ENCODE results near the gene UQCR11. TPM values are rescaled to one million over a fixed set of nuclear protein-coding genes. Genes with fewer than 3 reads are reported as not detected.
"Not testable (repeated sequence)": the region's sequence is repeated elsewhere in the genome, so short reads cannot be mapped to it uniquely, and the experiment has no call there.

UQCR11 gene
- 117 TPM for polyA plus RNA-seq (ENCODE audit: insufficient read length)

DNA sequence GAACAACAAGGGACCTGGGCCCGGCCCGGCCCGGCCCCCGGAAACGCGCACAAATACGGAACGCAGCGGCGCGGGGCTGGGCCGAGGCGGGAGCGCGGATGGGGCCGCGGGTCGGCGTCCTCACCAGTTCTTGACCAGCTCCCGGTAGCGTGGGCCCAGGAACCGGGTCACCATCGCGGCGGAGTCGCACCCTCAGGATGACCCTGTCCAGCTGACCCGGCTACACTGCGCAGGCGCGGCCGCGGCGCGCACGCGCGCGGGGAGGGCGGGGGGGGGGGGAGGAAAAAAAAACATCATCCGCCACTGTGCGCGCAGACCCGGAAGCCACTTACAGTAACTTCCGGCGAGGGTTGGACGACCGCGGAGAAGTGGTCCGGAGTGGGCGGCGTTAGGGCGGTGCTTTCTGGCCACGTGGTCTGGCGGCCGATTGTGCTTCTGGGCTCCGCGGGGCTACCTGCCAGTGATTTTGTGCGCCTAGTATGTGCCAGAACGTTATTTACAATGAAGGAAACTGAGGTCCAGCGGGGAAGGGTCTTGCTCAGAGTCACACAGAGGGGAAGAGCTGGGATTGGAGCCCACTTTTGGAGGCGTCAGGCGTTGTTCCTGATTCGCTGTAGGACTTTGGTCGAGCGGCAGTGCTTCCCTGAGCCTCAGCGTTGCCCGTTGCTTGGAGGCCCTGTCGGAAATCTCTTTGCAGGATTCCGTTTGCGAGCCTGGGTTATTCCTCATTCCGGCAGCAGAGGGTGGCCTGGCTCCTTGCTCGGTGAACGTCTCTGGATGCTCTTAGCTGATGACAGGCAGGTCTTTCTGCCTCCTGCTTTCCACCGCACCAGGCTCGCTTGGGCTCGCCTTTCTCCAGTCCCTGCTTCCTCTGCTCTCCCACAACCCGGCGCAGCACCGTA is at the start of gene UQCR11:
Gene UQCR11 (minus strand): TSS at position 227 of the 902 bp plus-strand sequence. CDS start 53 bp downstream, at position 174.
- peak; percentile 91 for DNase-seq (ENCODE audit: low read depth)

DNA sequence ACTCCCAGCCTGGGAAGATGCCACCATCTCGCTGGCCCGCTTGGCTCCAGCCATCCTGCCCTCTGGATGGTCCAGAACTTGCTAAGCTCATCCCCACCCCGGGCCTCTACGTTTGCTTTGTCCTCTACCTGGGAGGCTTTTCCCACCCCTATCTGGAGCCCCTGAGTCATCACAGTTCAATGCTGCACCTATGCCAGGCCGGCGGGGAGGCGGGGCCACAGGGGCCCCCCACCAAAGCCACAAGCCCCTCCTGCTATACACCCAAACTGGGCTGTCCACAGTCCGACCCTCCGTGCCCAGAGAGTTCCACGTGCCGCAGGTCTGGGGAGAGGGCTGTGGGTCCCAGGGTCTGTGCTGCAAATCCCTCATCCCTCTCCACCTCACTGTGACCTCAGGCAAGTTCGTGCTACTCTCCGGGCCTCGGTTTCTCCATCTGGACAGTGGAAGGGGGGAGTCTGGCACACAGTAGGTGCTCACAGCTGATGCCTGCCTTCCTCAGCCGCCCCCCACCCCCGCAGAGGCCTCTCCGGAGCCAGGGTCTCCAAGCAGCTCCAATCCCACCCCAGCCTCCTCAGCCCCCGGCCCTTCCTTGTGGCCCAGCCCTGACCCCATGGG is 49.0 kb upstream of the UQCR11 start:
- DNase-seq (ENCODE audit: low read depth): no peak

DNA sequence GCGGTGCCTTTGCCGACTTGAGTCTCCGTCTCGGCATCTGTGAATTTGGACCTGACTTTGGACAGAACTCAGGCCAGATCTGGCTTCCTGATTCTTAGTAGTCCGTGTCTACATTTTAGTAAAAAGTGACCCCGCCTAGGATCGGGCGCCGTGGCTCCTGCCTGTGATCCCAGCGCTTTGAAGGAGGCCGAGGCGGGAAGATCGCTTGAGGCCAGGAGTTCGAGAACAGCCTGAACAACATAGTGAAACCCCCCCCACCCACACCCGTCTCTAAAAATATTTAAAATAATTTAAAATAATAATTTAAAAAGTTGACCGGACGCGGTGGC is 48.0 kb upstream of the UQCR11 start:
- no peak for DNase-seq (ENCODE audit: low read depth)

DNA sequence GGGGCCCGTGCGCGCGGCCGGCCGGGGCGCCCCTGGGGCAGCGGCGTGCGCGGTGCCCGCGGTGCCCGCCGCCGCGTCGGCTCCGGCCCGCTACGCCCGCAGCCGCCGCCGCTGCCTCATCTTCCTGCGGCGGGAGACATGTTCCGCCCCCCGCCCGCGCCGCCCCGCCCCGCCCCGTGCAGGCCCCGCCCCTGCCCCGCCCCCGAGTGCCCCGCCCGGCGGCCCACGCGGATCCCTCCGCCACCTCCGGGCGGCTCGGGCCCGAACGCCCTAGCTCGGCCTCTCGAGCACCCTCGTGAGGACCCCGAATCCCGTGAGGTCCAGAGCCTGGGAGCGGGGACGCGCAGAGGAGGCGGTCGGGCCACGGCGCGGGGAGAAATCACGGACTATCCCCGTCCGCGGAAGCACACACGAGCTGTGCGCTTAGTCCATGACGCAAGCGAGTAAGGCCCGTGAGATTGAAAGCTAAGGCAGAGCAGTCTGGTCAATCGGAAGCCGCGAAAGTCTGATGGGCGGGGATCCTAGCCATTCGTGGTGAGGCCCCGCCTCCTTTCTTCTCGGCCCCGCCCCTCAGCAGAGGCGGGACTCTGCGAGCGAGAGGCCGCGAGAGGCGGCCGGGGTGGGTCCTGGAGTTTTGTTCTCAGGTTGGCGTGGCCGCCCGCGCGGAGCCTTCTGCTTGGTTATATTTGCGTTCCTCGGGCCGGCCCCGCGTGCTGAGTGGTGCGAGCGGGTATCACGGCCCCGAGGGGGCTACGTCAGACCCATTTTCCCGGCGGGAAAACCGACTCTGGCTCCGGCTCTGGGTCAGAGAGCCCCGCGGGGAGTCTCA is 47.4 kb upstream of the UQCR11 start, which contains the start of gene TCF3:
Gene TCF3 (minus strand): TSS at position 145 of the 829 bp plus-strand sequence. CDS start 2,367 bp downstream, outside the sequence.
- peak; percentile 95 for DNase-seq (ENCODE audit: low read depth)

DNA sequence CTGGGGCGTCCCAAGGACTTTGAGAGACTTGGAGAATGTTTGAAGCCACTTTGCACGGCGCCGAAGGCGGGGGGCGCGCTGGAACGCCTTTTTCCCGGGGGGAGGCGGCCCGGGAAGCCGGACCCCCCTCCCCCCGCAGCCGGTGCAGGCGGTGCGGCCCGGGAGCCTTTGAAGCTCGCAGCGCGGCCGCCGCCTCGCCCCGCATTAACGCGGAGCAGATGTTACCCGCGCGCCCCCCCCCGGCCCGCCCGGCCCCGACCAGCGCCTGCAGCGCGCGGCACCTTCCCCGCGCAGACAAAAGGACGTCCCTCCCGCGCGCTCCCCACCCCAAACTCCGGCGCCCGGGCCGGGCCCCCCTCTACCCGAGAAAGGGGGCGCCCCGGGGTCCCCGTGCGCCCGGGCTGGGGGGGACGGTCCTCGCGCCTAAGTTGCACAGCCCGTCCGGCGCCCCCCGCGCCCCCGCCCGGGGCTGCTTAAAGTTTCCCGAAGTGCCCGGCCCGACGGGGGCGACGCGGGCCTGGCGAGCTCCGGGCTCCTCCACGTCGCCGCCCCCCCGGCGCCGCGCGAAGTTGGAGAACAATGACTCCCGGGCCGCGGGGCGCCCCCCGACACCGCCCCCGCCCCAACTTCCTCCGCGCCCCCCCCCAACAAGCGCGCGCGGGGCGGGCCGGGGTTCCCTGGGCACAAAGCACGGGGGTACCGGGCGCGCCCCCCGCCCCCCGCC is 46.5 kb upstream of the UQCR11 start:
- no peak for DNase-seq (ENCODE audit: low read depth)

DNA sequence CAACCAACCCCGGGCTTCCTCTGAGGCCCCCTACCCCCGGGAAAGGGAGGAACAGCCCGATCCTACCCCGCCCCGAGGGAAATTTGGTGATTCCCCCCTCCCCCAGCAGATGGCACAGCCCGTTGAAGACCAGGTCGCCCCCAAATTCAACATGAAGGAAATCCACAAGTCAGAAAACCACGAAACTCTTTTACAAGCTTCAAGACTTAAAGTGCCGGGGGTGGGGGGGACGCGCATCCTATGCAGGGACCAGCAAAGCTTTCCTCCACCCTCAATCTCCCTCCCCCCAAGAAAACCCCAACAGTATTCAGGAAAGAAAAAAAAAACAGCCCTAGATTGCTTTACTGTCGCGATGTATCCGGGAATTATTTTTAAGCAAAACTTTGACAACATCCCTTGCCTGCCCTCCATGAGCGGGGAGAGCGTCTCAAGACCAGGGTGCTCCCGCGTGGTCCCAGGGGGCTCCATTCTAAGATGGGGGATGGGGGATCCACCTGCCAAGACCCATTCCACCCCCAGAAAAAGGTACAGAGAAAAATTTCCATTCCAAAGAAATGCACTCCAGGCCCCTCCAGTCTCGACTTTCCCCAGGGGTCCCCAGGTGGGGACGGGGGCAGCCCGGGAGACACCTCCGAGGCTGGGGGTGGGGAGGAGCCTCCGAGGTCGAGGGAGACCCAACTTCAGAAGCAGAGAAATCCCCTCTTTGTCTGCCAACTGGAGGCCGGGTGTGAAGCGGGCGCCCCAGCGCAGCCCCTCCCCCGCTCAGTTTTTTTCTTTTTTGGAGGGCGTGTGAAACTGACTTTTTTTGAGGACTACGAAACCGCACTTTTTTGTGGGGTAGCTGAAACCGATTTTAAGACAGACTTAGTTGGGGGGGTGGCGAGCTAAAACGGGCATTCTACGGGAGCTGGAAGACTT is 45.6 kb upstream of the UQCR11 start:
- DNase-seq (ENCODE audit: low read depth): no peak

DNA sequence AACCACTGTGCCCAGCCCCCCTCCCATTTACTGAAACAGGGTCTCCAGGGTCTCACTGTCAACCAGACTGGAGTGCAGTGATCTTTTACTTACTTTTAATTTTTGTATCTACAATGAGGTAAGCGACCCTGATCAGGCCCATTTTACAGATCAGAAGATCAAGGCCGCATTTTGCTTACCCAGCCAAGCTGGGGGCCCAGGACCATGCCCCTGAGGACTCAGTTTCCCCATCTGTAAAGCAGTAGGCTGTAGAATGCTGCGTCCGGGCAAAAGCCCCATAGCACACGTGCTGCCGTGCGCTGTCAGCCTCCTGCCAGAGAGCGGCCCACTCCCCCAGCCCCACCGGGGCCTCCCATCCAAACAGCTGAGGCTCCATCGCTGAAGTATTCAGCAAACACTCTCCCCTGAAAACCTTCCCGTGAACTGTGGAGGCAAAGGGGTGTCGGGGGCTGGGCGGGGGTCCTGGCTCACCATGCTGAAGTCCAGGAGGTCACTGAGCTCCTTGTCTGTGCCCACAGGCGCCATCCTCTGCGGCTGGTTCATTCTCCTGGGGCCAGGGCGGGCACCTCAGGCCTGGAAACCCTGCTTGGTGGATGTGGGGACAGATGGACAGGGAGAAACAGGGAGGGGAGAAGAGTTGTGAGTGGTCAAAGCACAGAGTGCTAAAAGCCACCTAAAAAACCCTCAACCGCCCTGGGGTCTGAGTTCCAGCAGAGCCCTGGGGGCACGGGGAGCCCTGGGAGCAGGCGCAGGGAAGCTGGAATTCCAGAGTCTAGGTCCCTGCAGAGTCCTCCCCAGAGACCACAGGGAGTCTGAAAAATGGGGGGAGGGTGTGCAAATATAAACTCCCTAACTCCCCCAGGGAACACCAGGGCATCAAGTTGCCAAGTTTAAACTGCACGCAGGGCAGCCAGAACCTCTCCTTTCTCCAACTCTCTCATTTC is 44.7 kb upstream of the UQCR11 start:
- no peak for DNase-seq (ENCODE audit: low read depth)

DNA sequence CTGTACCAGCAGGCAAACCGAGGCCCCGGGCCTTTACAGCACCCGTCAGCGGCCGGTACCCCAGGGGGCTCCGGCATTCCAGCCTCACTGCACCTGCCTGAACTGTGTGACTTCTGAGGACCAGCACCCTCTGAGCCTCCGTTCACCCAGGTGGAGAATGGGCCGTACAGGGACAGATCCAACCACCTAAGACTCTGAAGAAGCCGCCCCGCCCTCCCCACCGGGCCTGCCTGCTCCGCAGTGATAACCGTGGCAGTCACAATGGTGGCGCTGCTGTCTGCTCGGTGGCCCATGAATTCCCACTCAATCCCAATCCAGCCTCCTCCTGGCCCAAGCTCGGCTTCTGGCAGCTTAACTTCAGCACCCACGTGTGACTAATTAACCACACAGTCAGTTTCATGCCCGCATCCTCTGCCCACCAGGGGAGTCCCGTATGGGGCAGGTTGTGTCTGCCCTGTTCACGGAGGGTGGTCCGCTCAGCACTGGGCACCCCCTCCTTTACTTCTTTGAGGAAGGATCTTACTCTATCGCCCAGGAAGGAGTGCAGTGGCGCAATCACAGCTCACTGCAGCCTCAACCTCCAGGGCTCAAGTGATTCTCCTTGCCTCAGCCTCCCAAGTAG is 43.8 kb upstream of the UQCR11 start:
- DNase-seq (ENCODE audit: low read depth): no peak

DNA sequence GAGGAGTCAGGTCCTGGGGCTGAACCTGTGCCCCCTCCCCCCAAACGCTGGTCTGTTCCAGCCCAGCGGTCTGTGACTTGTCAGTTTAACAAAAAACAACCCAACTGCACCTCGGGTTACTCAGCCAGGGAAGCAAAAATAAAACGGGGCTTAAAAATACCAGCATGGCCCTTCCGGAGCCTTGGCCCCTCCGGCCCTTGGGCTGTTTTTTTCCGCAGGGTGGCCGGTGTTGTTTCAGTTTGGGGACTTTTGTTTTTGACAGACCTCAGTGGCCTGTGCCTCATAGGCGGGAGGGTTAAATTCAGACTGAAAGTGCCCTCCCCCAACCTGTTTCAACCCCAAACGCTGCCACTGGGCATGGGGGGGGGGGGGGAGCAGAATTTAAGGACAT is 43.2 kb upstream of the UQCR11 start:
- DNase-seq (ENCODE audit: low read depth): no peak

DNA sequence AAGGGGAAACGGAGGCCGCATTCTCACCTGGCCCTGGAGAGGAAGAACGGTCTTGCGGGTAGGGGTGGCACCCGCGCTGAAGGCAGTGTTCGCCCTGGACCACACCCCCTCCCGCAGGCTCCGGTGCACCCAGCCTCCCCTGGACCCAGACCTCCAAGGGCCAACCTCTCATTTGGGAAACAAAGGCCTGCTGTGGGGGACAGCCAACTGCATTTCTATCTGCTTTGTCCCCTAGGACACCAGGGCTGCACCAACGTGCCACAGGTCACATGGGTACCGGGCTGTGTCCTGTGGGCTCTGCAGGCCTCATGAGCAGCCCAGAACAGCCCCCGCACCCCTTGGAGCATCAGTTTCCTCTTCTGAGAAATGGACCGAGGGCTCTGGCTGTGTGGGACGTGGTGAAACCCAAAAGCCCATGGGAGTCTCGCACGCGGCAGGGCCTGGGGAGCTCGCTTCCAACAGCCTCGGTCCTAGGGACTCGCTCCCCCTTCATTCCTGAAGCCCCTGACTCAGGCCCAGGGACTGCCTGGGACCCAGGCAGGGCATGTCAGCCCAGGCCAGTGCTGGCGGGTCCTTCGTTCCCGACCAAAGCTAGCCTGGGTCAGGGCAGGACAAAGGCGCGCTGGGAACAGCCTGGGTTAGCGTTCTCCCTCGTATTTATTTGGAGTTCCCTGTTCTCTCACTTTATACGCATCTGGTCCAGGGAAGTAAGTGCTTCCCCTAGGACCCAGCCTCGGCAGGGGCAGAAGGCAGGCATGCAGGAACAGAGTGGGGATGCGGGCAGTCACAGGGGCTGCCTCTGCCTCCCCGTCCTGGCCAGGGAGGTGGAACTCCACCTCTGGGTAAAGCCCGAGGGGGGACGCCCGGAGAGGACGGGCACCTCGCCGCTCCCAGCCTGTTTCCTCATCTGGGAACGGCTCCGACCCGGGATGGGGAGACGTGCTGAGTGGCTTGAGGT is 42.5 kb upstream of the UQCR11 start:
- DNase-seq (ENCODE audit: low read depth): no peak

DNA sequence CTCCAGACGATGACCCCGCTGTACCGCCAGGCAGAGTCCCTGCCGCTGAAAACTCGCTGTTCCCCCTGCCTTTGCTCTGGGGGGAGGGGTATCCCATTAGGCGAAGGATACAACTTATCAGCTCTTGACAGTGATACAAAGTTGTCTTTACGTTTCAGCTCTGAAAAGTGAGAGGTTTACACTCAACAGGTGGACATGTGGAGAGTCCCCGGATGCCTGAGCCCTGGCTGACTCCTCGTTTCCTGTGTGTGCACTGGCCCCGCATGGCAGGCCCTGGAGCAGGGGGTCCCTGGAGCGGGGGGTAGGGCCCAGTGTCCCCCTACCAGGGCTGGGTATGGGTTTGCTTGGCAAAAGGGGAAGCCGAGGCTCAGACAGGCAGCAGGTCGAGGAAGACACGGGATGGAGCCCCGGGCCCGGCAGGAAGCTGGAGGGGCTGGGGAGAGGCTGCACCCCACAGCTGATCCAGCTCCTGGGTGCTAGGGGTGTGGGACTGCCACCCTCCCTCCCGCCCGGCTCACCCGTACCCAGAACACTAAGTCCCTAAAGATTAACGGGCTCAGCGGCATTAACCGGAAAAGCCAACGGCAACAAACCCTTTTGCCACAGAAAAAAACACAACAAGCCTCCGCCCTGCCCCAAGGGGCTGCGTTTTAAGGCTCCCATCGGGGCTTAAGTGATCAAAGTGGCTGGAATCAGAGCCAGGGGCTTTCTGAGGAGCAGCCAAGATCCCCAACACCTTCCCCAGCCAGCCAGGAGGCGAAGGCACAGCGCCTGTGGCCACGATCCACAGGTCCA is 41.6 kb upstream of the UQCR11 start:
- no peak for DNase-seq (ENCODE audit: low read depth)

DNA sequence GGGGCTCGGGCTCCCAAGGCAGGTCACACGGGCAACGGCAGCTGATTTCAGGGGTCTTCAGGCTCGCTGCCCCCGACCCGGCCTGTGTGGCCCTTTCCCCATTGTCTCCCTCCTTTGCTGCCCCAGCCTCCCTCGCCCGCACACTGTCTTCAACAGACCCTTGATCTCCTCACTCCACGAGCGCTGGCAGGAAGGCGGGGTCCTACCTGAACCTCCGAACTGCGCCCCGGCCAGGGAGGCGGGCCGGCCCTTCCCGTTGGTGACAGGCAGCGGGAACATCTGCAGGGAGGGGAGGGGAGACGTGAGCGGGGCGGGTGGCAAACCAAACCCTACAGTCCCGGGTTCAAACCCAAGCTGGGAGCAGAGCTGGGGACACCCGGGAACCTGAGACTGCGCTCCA is 40.9 kb upstream of the UQCR11 start:
- no peak for DNase-seq (ENCODE audit: low read depth)

DNA sequence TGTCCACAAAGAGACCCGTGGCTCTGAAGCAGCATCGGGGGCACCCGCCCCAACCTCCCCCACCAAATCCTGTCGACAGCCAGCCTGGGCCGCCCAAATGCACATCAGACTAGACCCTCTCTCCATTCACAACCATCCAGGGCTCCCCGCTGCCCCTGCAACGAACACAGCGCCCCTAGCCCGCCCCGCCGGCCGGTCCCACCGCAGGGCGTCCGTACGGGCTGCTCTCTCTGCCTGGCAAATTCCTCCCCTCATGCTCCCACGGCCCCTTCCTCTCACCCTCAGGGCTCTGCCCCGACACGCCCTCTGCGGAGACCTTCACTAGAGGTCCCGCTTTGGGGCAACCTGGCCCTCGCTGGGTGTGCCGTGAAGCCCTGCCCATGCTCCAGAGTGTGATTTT is 40.0 kb upstream of the UQCR11 start:
- no peak for DNase-seq (ENCODE audit: low read depth)

DNA sequence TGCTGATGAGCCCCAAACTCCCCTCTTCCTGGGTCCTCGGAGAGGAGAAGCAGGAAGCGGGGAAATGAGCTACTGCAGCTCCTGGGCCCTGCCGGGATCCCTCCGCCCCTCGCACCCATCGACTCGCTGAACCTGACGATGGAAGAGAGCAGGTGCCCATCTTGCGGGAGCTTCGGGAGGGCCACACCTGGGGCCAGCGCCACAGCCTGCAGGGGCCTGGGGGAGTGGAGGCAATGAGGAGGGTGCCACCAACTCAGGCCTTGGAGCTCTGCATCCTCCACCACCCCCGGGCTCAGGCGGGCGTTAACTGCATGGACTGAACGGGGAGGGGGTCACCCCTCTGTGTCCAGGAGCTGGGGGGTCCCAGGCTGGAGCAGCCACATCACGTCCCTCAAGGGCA is 38.8 kb upstream of the UQCR11 start:
- no peak for DNase-seq (ENCODE audit: low read depth)

DNA sequence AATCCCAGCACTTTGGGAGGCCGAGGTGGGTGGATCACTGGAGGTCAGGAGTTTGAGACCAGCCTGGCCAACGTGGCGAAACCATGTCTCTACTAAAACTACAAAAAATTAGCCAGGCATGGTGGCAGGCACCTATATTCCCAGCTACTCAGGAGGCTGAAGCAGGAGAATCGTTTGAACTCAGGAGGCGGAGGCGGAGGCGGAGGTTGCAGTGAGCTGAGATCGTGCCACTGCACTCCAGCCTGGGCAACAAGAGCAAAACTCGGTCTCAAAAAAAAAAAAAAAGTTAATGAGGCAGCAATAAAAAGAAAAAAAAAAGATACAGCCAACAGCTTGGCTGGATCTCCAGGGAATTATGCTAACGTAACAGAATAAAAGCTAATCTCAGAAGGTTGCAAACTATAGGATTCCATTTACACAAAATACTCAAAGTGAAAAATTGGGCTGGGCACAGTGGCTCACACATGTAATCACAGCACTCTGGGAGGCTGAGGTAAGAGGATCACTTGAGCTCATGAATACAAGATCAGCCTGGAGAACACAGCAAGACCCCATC is 35.7 kb upstream of the UQCR11 start:
- DNase-seq (ENCODE audit: low read depth): not testable (repeated sequence)
